Measurements from ENCODE around the gene MET. TPM values are rescaled to one million over a fixed set of nuclear protein-coding genes. Genes with fewer than 3 reads are reported as not detected.

MET gene
- total and polyA plus RNA-seq, 10 donors, result 0.68 to 28.8 (median 19.1) TPM

GRCh38 chr7:116683786-116684185, 11.8 kb downstream of the MET start:
- DNase-seq, result no peak
- WGBS, 5 donors, result 35 to 53% (median 48%) methylated on average over 4 of the region's 4 CpGs
- peaks cover 0 to 3% (median 0%) of the 10 kb centered on the region in 8 donors for H3K9me3 ChIP-seq
- H3K4me1 ChIP-seq, result peaks cover 0 to 11% (median 0%) of the 10 kb centered on the region in 6 donors
- intact Hi-C loops (cut with DNase I; ENCODE audit: low total_unique reads), result no loop called here
- no peak for TF ChIP-seq POLR2AphosphoS5 (IDR thresholded peaks at IDR 0.05)
- no peak for TF ChIP-seq CTCF (IDR thresholded peaks at IDR 0.05 in 8 of 11, conservative IDR thresholded peaks at IDR 0.05 in 3 of 11)
- no peak for TF ChIP-seq POLR2A (IDR thresholded peaks at IDR 0.05)
- H3K27me3 ChIP-seq (replicated peaks in 1 of 7), result peaks cover 0 to 74% (median 7%) of the 10 kb centered on the region in 7 donors
- H3K36me3 ChIP-seq, result no peaks in the 10 kb centered on the region
- H3K27ac ChIP-seq, result no peak overlapping the region
- no peak overlapping the region for H3K4me3 ChIP-seq

GRCh38 chr7:116686033-116686432, 14.0 kb downstream of the MET start:
- Histone ChIP-seq H3K27ac (no peak overlapping the region), H3K36me3 (no peaks in the 10 kb centered on the region), H3K9me3 (peaks cover 0 to 3% (median 0%) of the 10 kb centered on the region in 8 donors), H3K27me3 (replicated peaks in 1 of 7) (peaks cover 0 to 67% (median 7%) of the 10 kb centered on the region in 7 donors), H3K4me1 (peaks cover 0 to 11% (median 0%) of the 10 kb centered on the region in 6 donors), H3K4me3 (no peak overlapping the region)
- no peak for DNase-seq
- WGBS, 5 donors, result 87 to 94% (median 88%) methylated on average over 3 of the region's 3 CpGs
- TF ChIP-seq CTCF (IDR thresholded peaks at IDR 0.05 in 8 of 11, conservative IDR thresholded peaks at IDR 0.05 in 3 of 11), result no peak
- intact Hi-C loops (cut with DNase I; ENCODE audit: low total_unique reads), result no loop called here

GRCh38 chr7:116686812-116687419, 14.9 kb downstream of the MET start:
- DNase-seq, result no peak
- intact Hi-C loops (cut with DNase I; ENCODE audit: low total_unique reads), result no loop called here
- Histone ChIP-seq H3K4me3 (no peak overlapping the region), H3K27me3 (replicated peaks in 1 of 7) (peaks cover 0 to 62% (median 7%) of the 10 kb centered on the region in 7 donors), H3K27ac (no peak overlapping the region), H3K9me3 (peaks cover 0 to 3% (median 0%) of the 10 kb centered on the region in 8 donors), H3K36me3 (no peaks in the 10 kb centered on the region), H3K4me1 (peaks cover 0 to 11% (median 0%) of the 10 kb centered on the region in 6 donors)
- TF ChIP-seq POLR2A (IDR thresholded peaks at IDR 0.05) (no peak), POLR2AphosphoS5 (IDR thresholded peaks at IDR 0.05) (no peak), CTCF (IDR thresholded peaks at IDR 0.05 in 8 of 11, conservative IDR thresholded peaks at IDR 0.05 in 3 of 11) (no peak)
- 84 to 93% (median 92%) methylated on average over 7 of the region's 7 CpGs for WGBS, 5 donors

- peaks cover 0 to 15% (median 0%) of the 10 kb centered on the region in 6 donors for H3K4me1 ChIP-seq
- H3K36me3 ChIP-seq, result no peaks in the 10 kb centered on the region
- no peak for TF ChIP-seq CTCF (IDR thresholded peaks at IDR 0.05 in 8 of 11, conservative IDR thresholded peaks at IDR 0.05 in 3 of 11)
- no peak for TF ChIP-seq POLR2A (IDR thresholded peaks at IDR 0.05)
- TF ChIP-seq POLR2AphosphoS5 (IDR thresholded peaks at IDR 0.05), result no peak
- intact Hi-C loops (cut with DNase I; ENCODE audit: low total_unique reads), result no loop called here
- H3K9me3 ChIP-seq, result peaks cover 0 to 3% (median 0%) of the 10 kb centered on the region in 8 donors
- H3K4me3 ChIP-seq, result no peak overlapping the region
- DNase-seq, result no peak
- WGBS, 5 donors, result 27 to 62% (median 44%) methylated on average over 7 of the region's 7 CpGs
- peaks cover 0 to 57% (median under 1%) of the 10 kb centered on the region in 7 donors for H3K27me3 ChIP-seq (replicated peaks in 1 of 7)
- H3K27ac ChIP-seq, result no peak overlapping the region
These were observed 15.8 kb downstream of the MET start for GRCh38 chr7:116687801-116688201.
